ENCODE measurements around the gene MORN3. TPM values are rescaled to one million over a fixed set of nuclear protein-coding genes. Genes with fewer than 3 reads are reported as not detected.

The MORN3 gene
- total and polyA plus RNA-seq, 10 of the 15 experiments (the other 5 are each of a cell fraction or from before 2014, with no cell fraction given), result 0.08 to 0.34 (median 0.17) TPM

DNA sequence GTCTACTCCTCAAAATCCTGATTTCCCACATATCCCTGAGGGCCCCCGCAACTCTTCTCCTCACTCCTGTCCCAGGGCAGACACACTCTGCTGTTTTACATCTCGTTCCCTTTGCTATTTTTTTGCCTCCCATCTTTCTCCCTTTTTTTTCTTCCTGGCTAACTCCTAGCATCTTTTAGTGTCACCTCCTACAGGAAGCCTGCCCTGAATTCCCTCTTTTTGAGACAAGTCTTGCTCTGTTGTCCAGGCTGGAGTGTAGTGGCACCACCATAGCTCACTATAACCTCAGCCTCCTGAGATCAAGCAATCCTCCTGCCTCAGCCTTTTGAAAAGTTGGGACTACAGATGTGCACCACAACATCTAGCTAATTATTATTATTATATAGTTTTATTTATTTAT is 13.3 kb downstream of the MORN3 start (continued):
- TF ChIP-seq, protein P1, sequence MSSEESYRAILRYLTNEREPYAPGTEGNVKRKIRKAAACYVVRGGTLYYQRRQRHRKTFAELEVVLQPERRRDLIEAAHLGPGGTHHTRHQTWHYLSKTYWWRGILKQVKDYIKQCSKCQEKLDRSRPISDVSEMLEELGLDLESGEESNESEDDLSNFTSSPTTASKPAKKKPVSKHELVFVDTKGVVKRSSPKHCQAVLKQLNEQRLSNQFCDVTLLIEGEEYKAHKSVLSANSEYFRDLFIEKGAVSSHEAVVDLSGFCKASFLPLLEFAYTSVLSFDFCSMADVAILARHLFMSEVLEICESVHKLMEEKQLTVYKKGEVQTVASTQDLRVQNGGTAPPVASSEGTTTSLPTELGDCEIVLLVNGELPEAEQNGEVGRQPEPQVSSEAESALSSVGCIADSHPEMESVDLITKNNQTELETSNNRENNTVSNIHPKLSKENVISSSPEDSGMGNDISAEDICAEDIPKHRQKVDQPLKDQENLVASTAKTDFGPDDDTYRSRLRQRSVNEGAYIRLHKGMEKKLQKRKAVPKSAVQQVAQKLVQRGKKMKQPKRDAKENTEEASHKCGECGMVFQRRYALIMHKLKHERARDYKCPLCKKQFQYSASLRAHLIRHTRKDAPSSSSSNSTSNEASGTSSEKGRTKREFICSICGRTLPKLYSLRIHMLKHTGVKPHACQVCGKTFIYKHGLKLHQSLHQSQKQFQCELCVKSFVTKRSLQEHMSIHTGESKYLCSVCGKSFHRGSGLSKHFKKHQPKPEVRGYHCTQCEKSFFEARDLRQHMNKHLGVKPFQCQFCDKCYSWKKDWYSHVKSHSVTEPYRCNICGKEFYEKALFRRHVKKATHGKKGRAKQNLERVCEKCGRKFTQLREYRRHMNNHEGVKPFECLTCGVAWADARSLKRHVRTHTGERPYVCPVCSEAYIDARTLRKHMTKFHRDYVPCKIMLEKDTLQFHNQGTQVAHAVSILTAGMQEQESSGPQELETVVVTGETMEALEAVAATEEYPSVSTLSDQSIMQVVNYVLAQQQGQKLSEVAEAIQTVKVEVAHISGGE (CRISPR knock-in tag; IDR thresholded peaks at IDR 0.05), result no peak
- TF ChIP-seq SPI1 (IDR thresholded peaks at IDR 0.05; ENCODE audit: borderline replicate concordance, insufficient read depth, low read depth, low read length) (no peak), CREB1 (IDR thresholded peaks at IDR 0.05; ENCODE audit: low read depth) (no peak), CHD2 (IDR thresholded peaks at IDR 0.05; ENCODE audit: borderline replicate concordance, low read depth, low read length) (no peak), REST (IDR thresholded peaks at IDR 0.05; ENCODE audit: low read depth, low read length) (no peak), EED (IDR thresholded peaks at IDR 0.05; ENCODE audit: low read depth) (no peak)
